H54 (cell line): ENCODE measurements around the gene SLC51B.

ENCODE experiments used
- DNase-seq: peaks from one replicate; pipeline ENCODE4 v3.0.0; 2011; ENCODE audit warnings: low spot score, mixed read lengths; ENCODE audit not compliant: insufficient read length
- FAIRE-seq: peaks from 3 replicates; lab custom pipeline; 2011; peaks lifted over from hg19 to GRCh38; lab: Jason Lieb, UNC
- POLR2A ChIP-seq: IDR thresholded peaks from 2 replicates; pipeline ENCODE4 v1.6.1; 2011; ENCODE audit warnings: low read depth, mild to moderate bottlenecking, low read length

The SLC51B gene

GRCh38 chr15:65054333-65055200, 9.4 kb downstream of the SLC51B start:
- TF ChIP-seq POLR2A = no peak
- DNase-seq (peak; percentile 54), FAIRE-seq (no peak)

- DNase-seq = no peak
- no peak for TF ChIP-seq POLR2A
- no peak for FAIRE-seq
Observed at GRCh38 chr15:65055201-65055870, 10.1 kb downstream of the SLC51B start.

- FAIRE-seq (no peak), DNase-seq (no peak)
- TF ChIP-seq POLR2A = no peak
Observed at GRCh38 chr15:65056106-65056505, 10.9 kb downstream of the SLC51B start.

- peak; percentile 57 for DNase-seq
- no peak for TF ChIP-seq POLR2A
- FAIRE-seq = no peak
Observed at GRCh38 chr15:65056868-65057548, 11.8 kb downstream of the SLC51B start.

GRCh38 chr15:65057549-65057940, 12.4 kb downstream of the SLC51B start:
- TF ChIP-seq POLR2A = no peak
- no peak for DNase-seq
- FAIRE-seq = no peak

- TF ChIP-seq POLR2A = no peak
- FAIRE-seq (no peak), DNase-seq (no peak)
Observed at GRCh38 chr15:65058394-65059368, 13.5 kb downstream of the SLC51B start.

- FAIRE-seq = no peak
Observed at GRCh38 chr15:65059369-65059750, 14.2 kb downstream of the SLC51B start.

GRCh38 chr15:65059931-65060596, 14.9 kb downstream of the SLC51B start:
- FAIRE-seq (no peak), DNase-seq (no peak)
- no peak for TF ChIP-seq POLR2A

More at GRCh38 chr15:65059369-65059750, 14.2 kb downstream of the SLC51B start:
- TF ChIP-seq POLR2A = no peak
- DNase-seq = no peak

GRCh38 chr15:65060641-65061397, 15.6 kb downstream of the SLC51B start:
- no peak for TF ChIP-seq POLR2A
- no peak for DNase-seq
- no peak for FAIRE-seq

- FAIRE-seq (no peak), DNase-seq (no peak)
- TF ChIP-seq POLR2A = no peak
Observed at GRCh38 chr15:65062061-65062460, 16.9 kb downstream of the SLC51B start.

GRCh38 chr15:65062726-65063125, 17.5 kb downstream of the SLC51B start:
- DNase-seq (no peak), FAIRE-seq (no peak)
- no peak for TF ChIP-seq POLR2A

- FAIRE-seq = no peak
- no peak for DNase-seq
- TF ChIP-seq POLR2A = no peak
Observed at GRCh38 chr15:65066001-65066634, 20.9 kb downstream of the SLC51B start.
